SH-SY5Y (cell line): ENCODE measurements around the gene TCF4.

Experiments used
- GATA2 ChIP-seq: IDR thresholded peaks from 2 replicates; pipeline ENCODE4 v1.6.1; 2011; ENCODE audit warnings: mild to moderate bottlenecking, low read depth, low read length
- GATA3 ChIP-seq: IDR thresholded peaks from 2 replicates; pipeline ENCODE4 v1.6.1; 2011; ENCODE audit warnings: low read depth, mild to moderate bottlenecking, low read length, moderate library complexity

DNA sequence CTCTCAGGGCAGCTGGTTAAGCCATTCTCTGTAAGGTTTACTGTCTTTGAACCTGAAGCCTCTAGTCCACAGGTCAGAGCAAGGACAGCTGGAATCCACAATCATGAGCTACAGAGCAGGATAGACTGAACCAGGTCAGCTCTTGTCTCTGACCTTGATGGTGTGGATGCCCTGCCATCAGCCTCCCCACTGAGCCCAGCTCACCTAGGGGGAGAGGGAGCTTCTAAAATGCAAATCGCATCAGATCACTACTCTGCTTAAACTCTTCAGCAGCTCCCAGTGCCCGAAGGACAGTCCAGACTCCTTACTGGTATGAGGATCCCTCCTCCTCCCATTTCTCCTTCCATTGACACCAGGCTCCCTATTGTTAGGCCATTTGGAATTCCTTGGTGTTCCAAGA lies 373.5 kb downstream of the TCF4 start:
- no peak for TF ChIP-seq GATA2
- no peak for TF ChIP-seq GATA3
